GM21515 (cell line): ENCODE data around the gene CAMK1.

Experiments
- ATAC-seq: cut with Tn5 transposase; IDR thresholded peaks from one replicate; pipeline ENCODE4 v1.9.1; 2021; ENCODE audit not compliant: unreplicated experiment

The CAMK1 gene

GRCh38 chr3:9713142-9713541 lies 56.6 kb downstream of the CAMK1 start:
- ATAC-seq: no peak

- ATAC-seq: no peak
Measured at GRCh38 chr3:9712415-9712814, 57.3 kb downstream of the CAMK1 start.

DNA sequence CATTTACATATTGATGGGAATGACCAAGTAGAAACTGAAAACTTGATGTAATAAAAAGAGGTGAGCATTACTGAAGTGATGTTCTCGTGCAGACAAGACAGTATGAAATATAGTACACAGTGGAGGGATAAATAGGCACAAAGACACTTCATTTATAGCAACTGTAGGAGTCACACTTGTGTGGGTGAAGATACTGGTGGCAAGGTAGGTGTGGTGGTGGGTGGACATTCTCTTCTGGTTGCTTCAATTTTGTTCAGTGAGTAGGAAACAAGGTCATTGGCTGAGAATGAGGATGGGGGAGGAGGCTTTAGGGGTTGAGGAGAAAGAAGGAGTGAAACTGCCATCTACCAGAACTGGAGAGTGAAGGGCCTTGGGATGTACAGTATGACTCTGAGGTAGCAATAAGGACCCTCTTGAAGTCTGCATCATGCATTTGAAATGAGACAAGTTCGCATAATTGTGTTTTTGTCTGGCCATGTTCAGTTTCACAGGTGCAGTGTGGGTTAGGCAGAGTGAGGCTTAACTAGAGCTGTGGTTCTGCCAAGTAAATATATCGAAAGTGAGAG lies 59.5 kb downstream of the CAMK1 start:
- ATAC-seq: no peak
